ENCODE measurements around the gene LARP4. TPM values are rescaled to one million over a fixed set of nuclear protein-coding genes. Genes with fewer than 3 reads are reported as not detected.
"Not testable (repeated sequence)": the region's sequence is repeated elsewhere in the genome, so short reads cannot be mapped to it uniquely, and the experiment has no call there.

LARP4 gene
- polyA plus RNA-seq, 3 donors, result 5.9 to 15.8 (median 11.7) TPM

GRCh38 chr12:50415899-50416479 is 15.3 kb downstream of the LARP4 start:
- Histone ChIP-seq H3K4me1 (ENCODE audit: control insufficient read depth in 1 of 2, insufficient read depth in 2 of 2, low read length in 2 of 2) (peaks cover 15 to 30% of the 10 kb centered on the region in 2 donors), H3K27me3 (ENCODE audit: control insufficient read depth in 2 of 2, insufficient read depth in 2 of 2, low read length in 2 of 2) (no peaks in the 10 kb centered on the region), H3K4me2 (replicated peaks; ENCODE audit: extremely low read depth, low read length, poor library complexity, severe bottlenecking) (no peak overlapping the region), H3K27ac (ENCODE audit: low read depth in 1 of 2, low read length in 2 of 2) (peak overlapping the region in 1 of 2 donors; percentile 14), H3K9me3 (replicated peaks in 1 of 2; ENCODE audit: control insufficient read depth in 1 of 2, insufficient read depth in 1 of 2, low read length in 2 of 2) (no peaks in the 10 kb centered on the region), H3K4me3 (replicated peaks in 1 of 3; ENCODE audit: low read depth in 2 of 3, low read length in 3 of 3) (no peak overlapping the region), H3K36me3 (replicated peaks in 1 of 2; ENCODE audit: control insufficient read depth in 1 of 2, insufficient read depth in 2 of 2, low read length in 2 of 2) (peaks cover 7 to 15% of the 10 kb centered on the region in 2 donors), H3K9ac (ENCODE audit: insufficient read depth, low read length, poor library complexity, severe bottlenecking) (no peak overlapping the region), H2AFZ (ENCODE audit: insufficient read depth, low read depth, low read length, poor library complexity, severe bottlenecking) (no peak overlapping the region), H3K79me2 (ENCODE audit: insufficient read depth, low read length) (peaks cover 95% of the 10 kb centered on the region), H4K20me1 (ENCODE audit: insufficient read depth, low read length) (peaks cover 65% of the 10 kb centered on the region)
- Mint-ChIP-seq H3K4me1 (peaks cover 25% of the 10 kb centered on the region), H3K9me3 (no peaks in the 10 kb centered on the region), H3K36me3 (peaks cover 23 to 25% of the 10 kb centered on the region in 2 donors), H3K4me3 (no peak overlapping the region), H3K27me3 (ENCODE audit: low read depth in 3 of 3) (no peaks in the 10 kb centered on the region), H3K27ac (peak overlapping the region in 3 of 7 donors; percentile 3 to 66 (median 48))
- DNase-seq, result no peak
- no CpG with 5 or more reads among the region's 6 CpGs for WGBS (ENCODE audit: insufficient coverage)
- intact Hi-C loops (cut with micrococcal nuclease), result no loop called here
- no peak for TF ChIP-seq CTCF (IDR thresholded peaks at IDR 0.05)

GRCh38 chr12:50419112-50419909 is 18.6 kb downstream of the LARP4 start:
- H3K4me3 ChIP-seq (replicated peaks in 1 of 3; ENCODE audit: low read depth in 2 of 3, low read length in 3 of 3), result no peak overlapping the region
- peaks cover 47% of the 10 kb centered on the region for H4K20me1 ChIP-seq (ENCODE audit: insufficient read depth, low read length)
- no peak for TF ChIP-seq CTCF (IDR thresholded peaks at IDR 0.05)
- Mint-ChIP-seq H3K9me3 (no peaks in the 10 kb centered on the region), H3K27ac (no peak overlapping the region), H3K27me3 (ENCODE audit: low read depth in 3 of 3) (no peaks in the 10 kb centered on the region), H3K36me3 (peaks cover 15 to 18% of the 10 kb centered on the region in 2 donors), H3K4me1 (peaks cover 24% of the 10 kb centered on the region), H3K4me3 (no peak overlapping the region)
- H3K4me2 ChIP-seq (replicated peaks; ENCODE audit: extremely low read depth, low read length, poor library complexity, severe bottlenecking), result no peak overlapping the region
- WGBS (ENCODE audit: insufficient coverage), result 92% methylated on average over 2 of the region's 5 CpGs
- no peak overlapping the region for H3K9ac ChIP-seq (ENCODE audit: insufficient read depth, low read length, poor library complexity, severe bottlenecking)
- no peak for DNase-seq
- peak overlapping the region in 1 of 2 donors; percentile 45 for H3K27ac ChIP-seq (ENCODE audit: low read depth in 1 of 2, low read length in 2 of 2)
- H3K36me3 ChIP-seq (replicated peaks in 1 of 2; ENCODE audit: control insufficient read depth in 1 of 2, insufficient read depth in 2 of 2, low read length in 2 of 2), result peaks cover 0 to 11% of the 10 kb centered on the region in 2 donors
- H3K9me3 ChIP-seq (replicated peaks in 1 of 2; ENCODE audit: control insufficient read depth in 1 of 2, insufficient read depth in 1 of 2, low read length in 2 of 2), result no peaks in the 10 kb centered on the region
- peaks cover 90% of the 10 kb centered on the region for H3K79me2 ChIP-seq (ENCODE audit: insufficient read depth, low read length)
- no peaks in the 10 kb centered on the region for H3K27me3 ChIP-seq (ENCODE audit: control insufficient read depth in 2 of 2, insufficient read depth in 2 of 2, low read length in 2 of 2)
- intact Hi-C loops (cut with micrococcal nuclease), result no loop called here
- peaks cover 15 to 30% of the 10 kb centered on the region in 2 donors for H3K4me1 ChIP-seq (ENCODE audit: control insufficient read depth in 1 of 2, insufficient read depth in 2 of 2, low read length in 2 of 2)
- H2AFZ ChIP-seq (ENCODE audit: insufficient read depth, low read depth, low read length, poor library complexity, severe bottlenecking), result no peak overlapping the region

- H3K4me1 Mint-ChIP-seq; H3K4me1 ChIP-seq (ENCODE audit: control insufficient read depth in 1 of 2, insufficient read depth in 2 of 2, low read length in 2 of 2); H3K27me3 Mint-ChIP-seq (ENCODE audit: low read depth in 3 of 3); H3K27ac ChIP-seq (ENCODE audit: low read depth in 1 of 2, low read length in 2 of 2); DNase-seq; H3K9me3 ChIP-seq (replicated peaks in 1 of 2; ENCODE audit: control insufficient read depth in 1 of 2, insufficient read depth in 1 of 2, low read length in 2 of 2); H3K4me2 ChIP-seq (replicated peaks; ENCODE audit: extremely low read depth, low read length, poor library complexity, severe bottlenecking); H3K9ac ChIP-seq (ENCODE audit: insufficient read depth, low read length, poor library complexity, severe bottlenecking); intact Hi-C loops (cut with micrococcal nuclease); H3K27ac Mint-ChIP-seq; H3K9me3 Mint-ChIP-seq; H3K27me3 ChIP-seq (ENCODE audit: control insufficient read depth in 2 of 2, insufficient read depth in 2 of 2, low read length in 2 of 2); H3K4me3 Mint-ChIP-seq; H3K36me3 ChIP-seq (replicated peaks in 1 of 2; ENCODE audit: control insufficient read depth in 1 of 2, insufficient read depth in 2 of 2, low read length in 2 of 2); H3K4me3 ChIP-seq (replicated peaks in 1 of 3; ENCODE audit: low read depth in 2 of 3, low read length in 3 of 3); H2AFZ ChIP-seq (ENCODE audit: insufficient read depth, low read depth, low read length, poor library complexity, severe bottlenecking): not testable (repeated sequence)
- WGBS (ENCODE audit: insufficient coverage), result 100% methylated on average over 2 of the region's 10 CpGs
- H3K79me2 ChIP-seq (ENCODE audit: insufficient read depth, low read length), result peaks cover 80% of the 10 kb centered on the region
- H4K20me1 ChIP-seq (ENCODE audit: insufficient read depth, low read length), result peaks cover 40% of the 10 kb centered on the region
- peaks cover 9 to 20% of the 10 kb centered on the region in 2 donors for H3K36me3 Mint-ChIP-seq
These were observed 22.2 kb downstream of the LARP4 start for GRCh38 chr12:50422855-50423254.
